Measurements from ENCODE around the gene DPH6. TPM values are rescaled to one million over a fixed set of nuclear protein-coding genes. Genes with fewer than 3 reads are reported as not detected.

Gene DPH6
- total RNA-seq, 1 experiment from 2014 or later: 25.7 TPM

DNA sequence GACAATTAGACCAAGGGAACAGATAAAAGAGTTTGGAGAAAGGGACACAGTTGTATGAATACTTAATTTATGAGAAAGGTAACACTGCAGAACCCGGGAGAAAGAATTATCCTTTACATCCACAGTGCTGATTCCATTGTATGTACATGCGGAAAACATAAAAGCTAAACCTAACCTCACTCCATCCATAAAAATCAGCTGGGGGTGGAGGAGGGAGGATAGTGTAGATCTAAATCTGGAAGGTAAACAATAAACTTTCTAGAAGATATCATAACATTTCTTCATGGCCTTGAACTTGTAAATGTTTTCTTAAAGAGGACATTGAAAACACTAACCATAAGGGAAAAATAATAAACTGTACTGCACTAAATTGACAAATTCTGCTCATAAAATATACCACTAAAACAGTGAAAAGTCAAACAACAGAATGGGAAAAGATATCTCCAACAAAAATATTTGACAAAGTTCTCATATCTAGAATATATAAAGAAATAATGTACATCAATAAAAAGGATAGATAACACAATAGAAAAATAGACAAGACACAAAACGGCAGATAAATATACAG is 220.5 kb downstream of the DPH6 start:
- no peaks in the 10 kb centered on the region for H3K36me3 ChIP-seq (ENCODE audit: insufficient read depth, low read length, poor library complexity, severe bottlenecking)
- no peak overlapping the region for H3K4me3 ChIP-seq (ENCODE audit: low read depth, low read length, poor library complexity, severe bottlenecking)
- intact Hi-C loops (cut with micrococcal nuclease; ENCODE audit: unreplicated experiment): no loop called here
- no peak for DNase-seq (ENCODE audit: low spot score)
- TF ChIP-seq EZH2 (IDR thresholded peaks at IDR 0.05; ENCODE audit: borderline replicate concordance, low read depth, low read length, poor library complexity, severe bottlenecking): no peak
- TF ChIP-seq, protein P1, sequence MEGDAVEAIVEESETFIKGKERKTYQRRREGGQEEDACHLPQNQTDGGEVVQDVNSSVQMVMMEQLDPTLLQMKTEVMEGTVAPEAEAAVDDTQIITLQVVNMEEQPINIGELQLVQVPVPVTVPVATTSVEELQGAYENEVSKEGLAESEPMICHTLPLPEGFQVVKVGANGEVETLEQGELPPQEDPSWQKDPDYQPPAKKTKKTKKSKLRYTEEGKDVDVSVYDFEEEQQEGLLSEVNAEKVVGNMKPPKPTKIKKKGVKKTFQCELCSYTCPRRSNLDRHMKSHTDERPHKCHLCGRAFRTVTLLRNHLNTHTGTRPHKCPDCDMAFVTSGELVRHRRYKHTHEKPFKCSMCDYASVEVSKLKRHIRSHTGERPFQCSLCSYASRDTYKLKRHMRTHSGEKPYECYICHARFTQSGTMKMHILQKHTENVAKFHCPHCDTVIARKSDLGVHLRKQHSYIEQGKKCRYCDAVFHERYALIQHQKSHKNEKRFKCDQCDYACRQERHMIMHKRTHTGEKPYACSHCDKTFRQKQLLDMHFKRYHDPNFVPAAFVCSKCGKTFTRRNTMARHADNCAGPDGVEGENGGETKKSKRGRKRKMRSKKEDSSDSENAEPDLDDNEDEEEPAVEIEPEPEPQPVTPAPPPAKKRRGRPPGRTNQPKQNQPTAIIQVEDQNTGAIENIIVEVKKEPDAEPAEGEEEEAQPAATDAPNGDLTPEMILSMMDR (conservative IDR thresholded peaks at IDR 0.05; ENCODE audit: low read depth, low read length): no peak
- H3K27ac ChIP-seq (ENCODE audit: low read depth, low read length, poor library complexity, severe bottlenecking): no peak overlapping the region
- no peaks in the 10 kb centered on the region for H3K9me3 ChIP-seq (ENCODE audit: low read depth, low read length, poor library complexity, severe bottlenecking)
- no TSS peak for BruUV-seq (replicated peaks)
- H3K4me1 ChIP-seq (ENCODE audit: insufficient read depth, low read length, poor library complexity, severe bottlenecking): no peaks in the 10 kb centered on the region
- CTCF ChIA-PET: no interaction called here
- H3K27me3 ChIP-seq (replicated peaks; ENCODE audit: insufficient read depth, low read depth, low read length, poor library complexity): no peaks in the 10 kb centered on the region
- POLR2A ChIA-PET (ENCODE audit: low non-redundant PET): no interaction called here

- TF ChIP-seq, protein P1 (conservative IDR thresholded peaks at IDR 0.05; ENCODE audit: low read depth, low read length): no peak
- no peak for TF ChIP-seq EZH2 (IDR thresholded peaks at IDR 0.05; ENCODE audit: borderline replicate concordance, low read depth, low read length, poor library complexity, severe bottlenecking)
- no peaks in the 10 kb centered on the region for H3K4me1 ChIP-seq (ENCODE audit: insufficient read depth, low read length, poor library complexity, severe bottlenecking)
- H3K27ac ChIP-seq (ENCODE audit: low read depth, low read length, poor library complexity, severe bottlenecking): no peak overlapping the region
- H3K36me3 ChIP-seq (ENCODE audit: insufficient read depth, low read length, poor library complexity, severe bottlenecking): no peaks in the 10 kb centered on the region
- no peak overlapping the region for H3K4me3 ChIP-seq (ENCODE audit: low read depth, low read length, poor library complexity, severe bottlenecking)
- ChIA-PET CTCF (no interaction called here), POLR2A (ENCODE audit: low non-redundant PET) (no interaction called here)
- intact Hi-C loops (cut with micrococcal nuclease; ENCODE audit: unreplicated experiment): loop anchor here (5.0 kb wide), 1 partner anchor 49 kb away; no protein-coding TSS in a partner anchor
- H3K9me3 ChIP-seq (ENCODE audit: low read depth, low read length, poor library complexity, severe bottlenecking): no peaks in the 10 kb centered on the region
- H3K27me3 ChIP-seq (replicated peaks; ENCODE audit: insufficient read depth, low read depth, low read length, poor library complexity): no peaks in the 10 kb centered on the region
- DNase-seq (ENCODE audit: low spot score): no peak
- BruUV-seq (replicated peaks): no TSS peak
Measured at GRCh38 chr15:35323141-35323540, 222.8 kb downstream of the DPH6 start.

- H3K4me3 ChIP-seq (ENCODE audit: low read depth, low read length, poor library complexity, severe bottlenecking): no peak overlapping the region
- H3K36me3 ChIP-seq (ENCODE audit: insufficient read depth, low read length, poor library complexity, severe bottlenecking): no peaks in the 10 kb centered on the region
- TF ChIP-seq, protein P1 (conservative IDR thresholded peaks at IDR 0.05; ENCODE audit: low read depth, low read length): no peak
- TF ChIP-seq EZH2 (IDR thresholded peaks at IDR 0.05; ENCODE audit: borderline replicate concordance, low read depth, low read length, poor library complexity, severe bottlenecking): no peak
- ChIA-PET POLR2A (ENCODE audit: low non-redundant PET) (no interaction called here), CTCF (no interaction called here)
- intact Hi-C loops (cut with micrococcal nuclease; ENCODE audit: unreplicated experiment): loop anchor here (5.0 kb wide), 1 partner anchor 50 kb away; no protein-coding TSS in a partner anchor
- no peaks in the 10 kb centered on the region for H3K4me1 ChIP-seq (ENCODE audit: insufficient read depth, low read length, poor library complexity, severe bottlenecking)
- no peaks in the 10 kb centered on the region for H3K27me3 ChIP-seq (replicated peaks; ENCODE audit: insufficient read depth, low read depth, low read length, poor library complexity)
- BruUV-seq (replicated peaks): no TSS peak
- no peaks in the 10 kb centered on the region for H3K9me3 ChIP-seq (ENCODE audit: low read depth, low read length, poor library complexity, severe bottlenecking)
- H3K27ac ChIP-seq (ENCODE audit: low read depth, low read length, poor library complexity, severe bottlenecking): no peak overlapping the region
- no peak for DNase-seq (ENCODE audit: low spot score)
Measured at GRCh38 chr15:35321926-35322325, 224.0 kb downstream of the DPH6 start.

Measured in A673 (cell line).